ENCODE results near the gene TCIRG1.

DNA sequence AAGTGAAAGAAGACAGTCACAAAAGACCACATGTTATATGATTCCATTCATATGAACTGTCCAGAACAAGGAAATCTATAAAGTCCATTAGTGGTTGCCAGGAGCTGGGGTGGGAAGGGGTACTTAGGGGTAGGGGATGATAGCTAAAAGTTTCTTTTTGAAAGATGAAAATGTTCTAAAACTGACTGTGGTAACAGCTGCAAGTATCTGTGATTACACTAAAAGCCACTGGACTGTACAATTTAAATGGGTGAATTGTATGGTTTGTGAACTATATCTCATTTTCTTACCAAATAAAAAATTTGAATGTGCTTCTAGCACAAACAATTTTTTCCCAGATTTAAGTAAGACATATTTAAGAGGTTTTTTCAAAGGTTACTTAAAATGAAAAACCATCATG is 60.2 kb downstream of the TCIRG1 start:
- TF ChIP-seq SMC3 (IDR thresholded peaks at IDR 0.05) (no peak), POLR2A (IDR thresholded peaks at IDR 0.05; ENCODE audit: low read length) (no peak)
- TF ChIP-seq, protein P1, sequence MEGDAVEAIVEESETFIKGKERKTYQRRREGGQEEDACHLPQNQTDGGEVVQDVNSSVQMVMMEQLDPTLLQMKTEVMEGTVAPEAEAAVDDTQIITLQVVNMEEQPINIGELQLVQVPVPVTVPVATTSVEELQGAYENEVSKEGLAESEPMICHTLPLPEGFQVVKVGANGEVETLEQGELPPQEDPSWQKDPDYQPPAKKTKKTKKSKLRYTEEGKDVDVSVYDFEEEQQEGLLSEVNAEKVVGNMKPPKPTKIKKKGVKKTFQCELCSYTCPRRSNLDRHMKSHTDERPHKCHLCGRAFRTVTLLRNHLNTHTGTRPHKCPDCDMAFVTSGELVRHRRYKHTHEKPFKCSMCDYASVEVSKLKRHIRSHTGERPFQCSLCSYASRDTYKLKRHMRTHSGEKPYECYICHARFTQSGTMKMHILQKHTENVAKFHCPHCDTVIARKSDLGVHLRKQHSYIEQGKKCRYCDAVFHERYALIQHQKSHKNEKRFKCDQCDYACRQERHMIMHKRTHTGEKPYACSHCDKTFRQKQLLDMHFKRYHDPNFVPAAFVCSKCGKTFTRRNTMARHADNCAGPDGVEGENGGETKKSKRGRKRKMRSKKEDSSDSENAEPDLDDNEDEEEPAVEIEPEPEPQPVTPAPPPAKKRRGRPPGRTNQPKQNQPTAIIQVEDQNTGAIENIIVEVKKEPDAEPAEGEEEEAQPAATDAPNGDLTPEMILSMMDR (IDR thresholded peaks at IDR 0.05): no peak

All from A549 (cell line).